Hepatic stellate cell (primary cell): Measurements from ENCODE around the gene TPGS1.
A peak's percentile ranks its signal among the peaks of the same experiment; 100 is the strongest.

Source experiments
- DNase-seq: peaks from one replicate; pipeline ENCODE4 v3.0.0; 2011; ENCODE audit warnings: low spot score

TPGS1 gene

GRCh38 chr19:540867-541637, 33.8 kb downstream of the TPGS1 start:
- no peak for DNase-seq

- DNase-seq: no peak
These were observed 34.4 kb downstream of the TPGS1 start for GRCh38 chr19:541699-542098.

- DNase-seq: no peak
These were observed 35.0 kb downstream of the TPGS1 start for GRCh38 chr19:542173-542866.

- no peak for DNase-seq
These were observed 36.8 kb downstream of the TPGS1 start, which contains the start of gene GZMM for GRCh38 chr19:543910-544608. Gene GZMM (plus strand): TSS chr19:544053. CDS start chr19:544072, 19 bp downstream.

- no peak for DNase-seq
These were observed 39.8 kb downstream of the TPGS1 start for GRCh38 chr19:547117-547516.

- DNase-seq: no peak
These were observed 40.8 kb downstream of the TPGS1 start for GRCh38 chr19:547836-548720.

- no peak for DNase-seq
These were observed 41.9 kb downstream of the TPGS1 start for GRCh38 chr19:548886-549830.

GRCh38 chr19:554817-555216, 47.5 kb downstream of the TPGS1 start:
- DNase-seq: no peak

- no peak for DNase-seq
These were observed 48.1 kb downstream of the TPGS1 start for GRCh38 chr19:555474-555808.

- DNase-seq: no peak
These were observed 49.5 kb downstream of the TPGS1 start for GRCh38 chr19:556611-557382.

- no peak for DNase-seq
These were observed 51.6 kb downstream of the TPGS1 start for GRCh38 chr19:558770-559439.

GRCh38 chr19:560121-560520, 52.8 kb downstream of the TPGS1 start:
- no peak for DNase-seq

- DNase-seq: peak; percentile 77
These were observed 59.1 kb downstream of the TPGS1 start for GRCh38 chr19:566403-566802.

GRCh38 chr19:566844-567243, 59.5 kb downstream of the TPGS1 start:
- DNase-seq: no peak

GRCh38 chr19:567296-567900, 60.1 kb downstream of the TPGS1 start:
- DNase-seq: no peak
